ENCODE results near the gene MSMO1.

DNA sequence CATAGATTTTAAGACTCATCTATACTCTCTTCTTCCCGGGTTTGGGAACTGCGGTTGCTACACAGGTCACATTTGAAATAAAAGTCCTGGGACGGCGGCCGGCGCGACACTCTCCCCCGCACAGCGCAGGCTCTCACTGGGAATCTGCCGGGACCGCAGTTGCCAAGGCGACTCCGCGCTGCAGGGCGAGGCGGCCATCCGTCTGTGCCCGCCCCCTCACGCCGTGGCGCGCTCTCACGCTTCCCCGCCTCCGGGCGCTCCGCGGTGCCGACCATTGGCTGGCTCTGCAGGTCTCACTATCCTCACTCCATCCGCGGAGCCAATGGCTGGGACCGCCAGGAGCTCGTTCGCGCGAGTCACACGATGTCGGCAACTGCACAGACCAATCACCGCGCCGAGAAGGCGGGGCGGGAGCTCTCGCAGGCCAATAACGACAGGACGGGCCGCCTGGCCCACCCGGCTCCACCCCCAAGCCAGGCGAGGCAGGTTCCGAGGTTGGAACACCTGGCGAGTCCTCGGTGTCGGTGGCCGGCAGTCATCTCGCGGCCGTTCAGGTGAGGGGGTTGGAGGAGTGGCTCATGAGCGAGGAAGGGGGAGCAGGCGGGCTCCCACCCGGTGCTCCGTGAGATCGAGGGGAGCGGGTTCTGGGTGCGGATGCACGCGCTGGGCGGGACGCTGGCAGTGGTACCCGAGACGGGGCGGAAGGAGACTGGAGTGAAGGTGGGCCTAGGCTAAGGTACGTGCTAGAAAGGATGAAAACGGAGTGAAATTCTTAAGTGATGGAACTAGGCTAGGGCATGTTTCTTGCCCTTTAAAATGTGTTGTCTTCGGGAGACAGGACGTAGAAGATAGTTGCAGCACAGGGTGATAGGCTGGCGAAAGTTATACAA, at the start of gene MSMO1:
- TF ChIP-seq EZH2phosphoT487 (IDR thresholded peaks at IDR 0.05; ENCODE audit: borderline replicate concordance, low read depth, low read length), result no peak
- TF ChIP-seq, protein P1, sequence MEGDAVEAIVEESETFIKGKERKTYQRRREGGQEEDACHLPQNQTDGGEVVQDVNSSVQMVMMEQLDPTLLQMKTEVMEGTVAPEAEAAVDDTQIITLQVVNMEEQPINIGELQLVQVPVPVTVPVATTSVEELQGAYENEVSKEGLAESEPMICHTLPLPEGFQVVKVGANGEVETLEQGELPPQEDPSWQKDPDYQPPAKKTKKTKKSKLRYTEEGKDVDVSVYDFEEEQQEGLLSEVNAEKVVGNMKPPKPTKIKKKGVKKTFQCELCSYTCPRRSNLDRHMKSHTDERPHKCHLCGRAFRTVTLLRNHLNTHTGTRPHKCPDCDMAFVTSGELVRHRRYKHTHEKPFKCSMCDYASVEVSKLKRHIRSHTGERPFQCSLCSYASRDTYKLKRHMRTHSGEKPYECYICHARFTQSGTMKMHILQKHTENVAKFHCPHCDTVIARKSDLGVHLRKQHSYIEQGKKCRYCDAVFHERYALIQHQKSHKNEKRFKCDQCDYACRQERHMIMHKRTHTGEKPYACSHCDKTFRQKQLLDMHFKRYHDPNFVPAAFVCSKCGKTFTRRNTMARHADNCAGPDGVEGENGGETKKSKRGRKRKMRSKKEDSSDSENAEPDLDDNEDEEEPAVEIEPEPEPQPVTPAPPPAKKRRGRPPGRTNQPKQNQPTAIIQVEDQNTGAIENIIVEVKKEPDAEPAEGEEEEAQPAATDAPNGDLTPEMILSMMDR (conservative IDR thresholded peaks at IDR 0.05; ENCODE audit: low read length), result no peak

Data from OCI-LY7 (cell line).